A673 (cell line): ENCODE data around the gene AGBL3.

Source experiments
- CTCF ChIP-seq: fragments of 300-800, 200-600 bp; sonication (generic); conservative IDR thresholded peaks from 2 replicates; pipeline ENCODE4 v1.5.1; 2017; ENCODE audit warnings: low read depth, mild to moderate bottlenecking, antibody characterized with exemption, low read length, moderate library complexity, mixed read lengths
- EZH2 ChIP-seq: fragments of 200-600 bp; sonication (generic); IDR thresholded peaks from 2 replicates; pipeline ENCODE4 v1.6.1; 2017; ENCODE audit warnings: borderline replicate concordance, low read depth, mild to moderate bottlenecking, mixed read lengths, antibody characterized with exemption, low read length; ENCODE audit not compliant: poor library complexity, severe bottlenecking

- TF ChIP-seq EZH2: no peak
- TF ChIP-seq CTCF: no peak
Observed at GRCh38 chr7:134947831-134948230, 38.5 kb upstream of the AGBL3 start.
